NCI-H2171 (cell line): ENCODE data around the gene GRB2.
"Not testable (repeated sequence)": the region's sequence is repeated elsewhere in the genome, so short reads cannot be mapped to it uniquely, and the experiment has no call there.

Experiments used
- DNase-seq: peaks from one replicate; lab custom pipeline; 2025; lab: John Stamatoyannopoulos, UW

Gene GRB2

GRCh38 chr17:75386430-75386829, 19.0 kb downstream of the GRB2 start:
- DNase-seq = no peak

DNA sequence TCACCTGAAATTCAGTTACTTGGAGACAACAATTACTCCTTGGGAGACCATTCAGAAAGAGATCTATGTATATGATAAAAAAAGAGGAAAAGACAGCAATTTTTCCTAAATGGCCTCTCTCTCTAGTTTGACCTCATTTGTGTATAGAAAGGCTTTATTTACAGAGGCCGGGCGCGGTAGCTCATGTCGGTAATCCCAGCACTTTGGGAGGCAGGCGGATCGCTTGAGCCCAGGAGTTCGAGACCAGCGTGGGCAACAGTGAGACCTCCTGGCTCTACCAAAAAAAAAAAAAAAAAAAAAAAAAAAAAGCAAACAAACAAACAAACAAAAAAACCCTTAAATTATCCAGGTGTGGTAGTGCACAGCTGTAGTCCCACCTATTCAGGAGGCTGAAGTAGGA, 20.7 kb downstream of the GRB2 start:
- no peak for DNase-seq

DNA sequence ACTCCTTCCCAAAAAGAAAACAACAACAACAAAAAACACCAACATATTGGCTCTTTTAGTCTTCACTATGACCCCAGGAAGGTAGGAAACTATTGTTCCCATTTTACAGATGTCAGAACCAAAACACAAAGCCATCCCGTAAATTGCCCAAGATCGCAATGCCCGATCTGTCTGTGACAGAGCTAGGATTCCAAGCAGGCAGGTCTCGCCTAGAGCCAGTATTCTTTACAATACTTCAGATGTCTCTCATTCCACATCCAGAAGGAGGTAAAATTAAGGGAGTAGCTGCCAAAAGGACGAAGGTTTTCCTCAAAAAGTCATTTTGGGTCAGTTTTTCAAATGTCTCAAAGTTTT, 21.7 kb downstream of the GRB2 start:
- no peak for DNase-seq

GRCh38 chr17:75380750-75381149, 24.7 kb downstream of the GRB2 start:
- no peak for DNase-seq

GRCh38 chr17:75380315-75380714, 25.2 kb downstream of the GRB2 start:
- no peak for DNase-seq

GRCh38 chr17:75379426-75379825, 26.1 kb downstream of the GRB2 start:
- DNase-seq = not testable (repeated sequence)

DNA sequence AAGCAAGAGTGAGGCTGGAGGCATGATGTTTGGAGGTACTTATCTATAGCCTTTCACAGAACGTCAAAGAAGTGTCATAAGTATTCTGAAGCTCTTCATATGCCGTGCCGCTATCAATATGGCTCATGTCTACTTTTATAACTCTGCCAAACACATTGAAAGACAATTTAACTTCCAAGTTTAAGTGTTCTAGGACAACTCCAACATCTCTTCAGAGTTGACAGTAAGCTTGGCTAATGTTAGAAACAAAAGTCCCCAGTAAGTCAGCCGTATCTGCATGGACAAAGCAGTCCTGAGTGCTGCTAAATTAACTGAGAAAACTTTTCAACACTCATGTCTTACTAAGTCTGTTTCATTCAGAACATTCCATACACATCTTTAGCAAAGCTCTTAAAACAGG, 32.2 kb downstream of the GRB2 start:
- no peak for DNase-seq

- no peak for DNase-seq
Observed at GRCh38 chr17:75371981-75372380, 33.5 kb downstream of the GRB2 start.

- no peak for DNase-seq
Observed at GRCh38 chr17:75371339-75371738, 34.1 kb downstream of the GRB2 start.

DNA sequence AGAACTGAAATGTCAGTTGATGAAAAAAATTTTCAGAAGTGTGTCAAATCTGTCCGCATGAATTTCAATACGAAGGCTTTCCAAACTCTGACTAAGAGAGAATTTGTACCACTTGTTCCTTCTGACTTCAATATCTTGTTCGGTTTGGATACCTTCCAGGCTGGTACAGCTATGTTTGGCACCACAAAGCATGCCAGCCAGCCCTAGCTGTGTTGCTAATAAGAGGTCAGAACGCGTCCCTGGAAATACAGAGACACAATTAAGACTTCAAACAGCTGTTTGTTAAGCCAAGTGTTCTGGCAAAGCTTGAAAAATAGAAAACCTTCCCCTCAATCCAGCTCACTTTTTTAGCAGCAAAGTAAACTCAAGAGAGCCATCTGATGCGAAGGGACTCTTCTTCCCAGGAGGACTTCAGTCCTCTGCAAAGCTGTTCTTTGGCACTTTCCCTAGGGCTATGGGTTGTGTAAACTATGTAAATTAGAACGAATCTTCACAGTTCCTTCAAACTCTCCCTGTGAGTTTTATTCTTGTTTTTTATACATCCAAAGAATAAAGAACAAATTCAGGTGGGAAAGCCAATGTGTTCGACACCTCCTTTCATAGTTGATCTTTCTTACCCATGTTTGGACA, 35.1 kb downstream of the GRB2 start:
- DNase-seq = no peak

DNA sequence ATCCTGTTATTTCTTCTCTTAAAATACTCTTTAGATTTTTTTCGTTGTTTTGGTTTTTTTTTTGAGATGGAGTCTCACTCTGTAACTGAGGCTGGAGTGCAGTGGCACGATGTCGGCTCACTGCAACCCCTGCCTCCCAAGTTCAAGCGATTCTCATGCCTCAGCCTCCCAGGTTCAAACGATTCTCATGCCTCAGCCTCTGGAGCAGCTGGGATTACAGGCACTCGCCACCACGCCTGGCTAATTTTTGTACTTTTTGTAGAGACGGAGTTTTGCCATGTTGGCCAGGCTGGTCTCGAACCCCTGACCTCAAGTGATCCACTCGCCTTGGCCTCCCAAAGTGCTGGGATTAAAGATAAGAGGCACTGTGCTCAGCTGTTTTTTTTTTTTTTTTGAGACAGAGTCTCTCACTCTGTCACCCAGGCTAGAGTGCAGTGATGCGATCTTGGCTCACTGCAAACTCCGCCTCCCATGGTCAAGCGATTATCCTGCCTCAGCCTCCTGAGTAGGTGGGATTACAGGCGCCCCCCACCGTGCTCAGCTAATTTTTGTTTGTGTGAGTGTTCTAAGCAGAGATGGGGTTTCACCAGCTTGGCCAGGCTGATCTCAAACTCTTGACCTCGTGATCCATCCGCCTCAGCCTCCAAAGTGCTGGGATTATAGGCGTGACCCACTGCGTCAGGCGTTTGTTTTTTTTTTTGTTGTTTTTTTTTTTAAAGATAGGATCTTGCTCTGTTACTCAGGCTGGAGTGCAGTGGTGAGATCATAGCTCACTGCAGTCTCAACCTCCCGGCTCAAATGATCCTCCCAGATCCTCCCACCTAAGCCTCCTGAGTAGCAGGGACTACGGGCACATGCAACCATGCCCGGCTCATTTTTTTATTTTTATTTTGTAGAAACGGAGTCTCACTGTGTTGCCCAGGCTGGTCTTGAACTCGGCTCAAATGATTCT, 37.4 kb downstream of the GRB2 start:
- DNase-seq = not testable (repeated sequence)

GRCh38 chr17:75367312-75367711, 38.2 kb downstream of the GRB2 start:
- no peak for DNase-seq

DNA sequence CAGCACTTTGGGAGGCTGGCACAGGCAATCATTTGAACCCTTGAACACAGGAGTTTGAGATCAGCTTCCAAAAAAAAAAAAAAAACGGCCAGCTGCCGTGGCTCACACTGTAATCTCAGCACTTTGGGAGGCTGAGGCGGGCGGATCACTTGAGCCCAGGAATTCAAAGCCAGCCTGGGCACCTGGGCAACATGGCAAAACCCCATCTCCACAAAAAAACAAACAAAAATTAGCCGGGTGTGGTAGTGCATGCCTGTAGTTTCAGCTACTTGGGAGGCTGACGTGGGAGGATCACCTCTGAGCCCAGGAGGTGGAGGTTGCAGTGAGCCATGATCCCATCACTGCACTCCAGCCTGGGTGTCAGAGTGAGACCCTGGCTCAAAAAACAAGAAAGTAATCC, 39.0 kb downstream of the GRB2 start:
- DNase-seq = no peak

GRCh38 chr17:75365931-75366275, 39.6 kb downstream of the GRB2 start:
- no peak for DNase-seq

GRCh38 chr17:75365009-75365930, 40.2 kb downstream of the GRB2 start:
- DNase-seq = no peak

GRCh38 chr17:75364078-75364477, 41.4 kb downstream of the GRB2 start:
- no peak for DNase-seq

GRCh38 chr17:75361996-75362395, 43.5 kb downstream of the GRB2 start:
- DNase-seq = no peak

GRCh38 chr17:75361344-75361743, 44.1 kb downstream of the GRB2 start:
- DNase-seq = no peak

- DNase-seq = no peak
Observed at GRCh38 chr17:75356260-75356937, 49.1 kb downstream of the GRB2 start.

- no peak for DNase-seq
Observed at GRCh38 chr17:75353176-75353575, 52.3 kb downstream of the GRB2 start.

DNA sequence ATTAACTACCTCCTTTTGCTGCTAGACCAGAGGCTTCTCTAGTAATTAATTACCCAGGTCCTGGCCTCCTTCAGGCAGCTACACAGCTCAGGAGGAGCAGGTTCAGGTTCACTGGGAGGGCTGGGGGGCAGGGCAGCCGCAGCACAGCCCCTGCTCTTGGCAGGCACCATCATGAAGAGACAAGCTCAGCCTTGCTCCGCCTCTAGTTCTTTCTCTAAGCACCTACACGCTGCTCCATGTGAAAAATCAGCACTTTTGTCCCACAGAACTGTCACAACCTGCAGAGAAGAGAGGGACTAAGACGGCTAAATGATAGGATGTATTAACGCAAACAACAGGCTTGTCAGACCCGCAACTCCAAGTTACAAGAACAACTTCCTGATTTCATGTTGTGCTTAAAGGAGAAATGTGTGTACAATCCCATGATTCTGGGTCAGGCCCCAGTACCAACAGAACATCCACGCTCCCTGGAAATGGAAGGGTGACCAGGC, 53.4 kb downstream of the GRB2 start:
- peak; percentile 78 for DNase-seq

DNA sequence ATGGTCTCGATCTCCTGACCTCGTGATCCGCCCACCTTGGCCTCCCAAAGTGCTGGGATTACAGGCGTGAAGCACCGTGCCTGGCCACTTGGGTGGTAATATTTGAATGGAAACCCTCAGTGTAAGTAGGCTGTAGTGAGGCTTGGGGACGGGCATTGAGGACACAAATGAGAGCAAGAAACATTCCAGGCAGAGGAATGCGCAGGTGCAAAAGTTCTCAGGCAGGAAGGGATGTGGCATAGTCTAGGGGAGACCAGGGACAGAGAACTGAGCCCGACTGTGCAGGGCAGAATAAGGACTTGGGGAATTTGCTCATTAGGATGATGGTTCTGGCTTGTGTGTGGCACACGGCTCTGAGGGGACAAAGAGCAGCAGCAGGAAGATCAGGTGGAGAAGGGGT, 54.8 kb downstream of the GRB2 start:
- DNase-seq = no peak
